Activated naive CD8-positive, alpha-beta T cell treated with anti-CD3 and anti-CD28 coated beads for 36 hours (primary cell): ENCODE data around the gene LIN7B. TPM values are rescaled to one million over a fixed set of nuclear protein-coding genes. Genes with fewer than 3 reads are reported as not detected.

Experiments
- DNase-seq: peaks from one replicate; pipeline ENCODE4 v3.0.0; 2021
- H3K27ac Mint-ChIP-seq: one replicate; pipeline ENCODE4 v1.8.0; 2022; ENCODE audit warnings: mild to moderate bottlenecking, moderate library complexity, mixed read lengths
- H3K27me3 Mint-ChIP-seq: one replicate; pipeline ENCODE4 v1.8.0; 2022; ENCODE audit warnings: mild to moderate bottlenecking, mixed read lengths
- H3K36me3 Mint-ChIP-seq: one replicate; pipeline ENCODE4 v1.8.0; 2021; ENCODE audit warnings: mild to moderate bottlenecking, mixed read lengths
- H3K4me1 Mint-ChIP-seq: one replicate; pipeline ENCODE4 v1.8.0; 2021; ENCODE audit warnings: mixed read lengths
- H3K4me3 Mint-ChIP-seq: one replicate; pipeline ENCODE4 v1.8.0; 2022; ENCODE audit warnings: mild to moderate bottlenecking, moderate library complexity, mixed read lengths
- H3K9me3 Mint-ChIP-seq: one replicate; pipeline ENCODE4 v1.8.0; 2022; ENCODE audit warnings: mixed read lengths
- total RNA-seq, 2 experiments: library from RNA; stranded (reverse); gene quantifications; one replicate each; pipeline ENCODE4 v1.2.3, GENCODE V29; 2021

The LIN7B gene
- total RNA-seq, 2 experiments from 2014 or later = 2.2 to 2.5 TPM

- no peak overlapping the region for H3K4me3 Mint-ChIP-seq
- no peak for DNase-seq
- H3K9me3 Mint-ChIP-seq = no peaks in the 10 kb centered on the region
- H3K27me3 Mint-ChIP-seq = no peaks in the 10 kb centered on the region
- peaks cover 26% of the 10 kb centered on the region for H3K36me3 Mint-ChIP-seq
- H3K4me1 Mint-ChIP-seq = peaks cover 2% of the 10 kb centered on the region
- peak overlapping the region; percentile 50 for H3K27ac Mint-ChIP-seq
These were observed 6.3 kb upstream of the LIN7B start for GRCh38 chr19:49107625-49108459.

- no peaks in the 10 kb centered on the region for H3K27me3 Mint-ChIP-seq
- H3K4me1 Mint-ChIP-seq = peaks cover 10% of the 10 kb centered on the region
- H3K9me3 Mint-ChIP-seq = no peaks in the 10 kb centered on the region
- H3K27ac Mint-ChIP-seq = no peak overlapping the region
- H3K36me3 Mint-ChIP-seq = peaks cover 26% of the 10 kb centered on the region
- H3K4me3 Mint-ChIP-seq = no peak overlapping the region
- DNase-seq = no peak
These were observed 5.1 kb upstream of the LIN7B start for GRCh38 chr19:49109051-49109450.

GRCh38 chr19:49109569-49110233, 4.5 kb upstream of the LIN7B start:
- Mint-ChIP-seq H3K36me3 (peaks cover 26% of the 10 kb centered on the region), H3K27me3 (no peaks in the 10 kb centered on the region), H3K27ac (no peak overlapping the region), H3K9me3 (no peaks in the 10 kb centered on the region), H3K4me3 (no peak overlapping the region), H3K4me1 (peaks cover 9% of the 10 kb centered on the region)
- DNase-seq = no peak

GRCh38 chr19:49110567-49110966, 3.6 kb upstream of the LIN7B start:
- Mint-ChIP-seq H3K9me3 (no peaks in the 10 kb centered on the region), H3K36me3 (peaks cover 19% of the 10 kb centered on the region), H3K4me3 (no peak overlapping the region), H3K4me1 (peaks cover 10% of the 10 kb centered on the region), H3K27ac (no peak overlapping the region), H3K27me3 (no peaks in the 10 kb centered on the region)
- no peak for DNase-seq

- DNase-seq = no peak
- H3K4me3 Mint-ChIP-seq = no peak overlapping the region
- H3K36me3 Mint-ChIP-seq = peaks cover 19% of the 10 kb centered on the region
- no peaks in the 10 kb centered on the region for H3K9me3 Mint-ChIP-seq
- H3K27ac Mint-ChIP-seq = no peak overlapping the region
- H3K4me1 Mint-ChIP-seq = peaks cover 10% of the 10 kb centered on the region
- H3K27me3 Mint-ChIP-seq = no peaks in the 10 kb centered on the region
These were observed 2.8 kb upstream of the LIN7B start for GRCh38 chr19:49111218-49111998.

- H3K36me3 Mint-ChIP-seq = peaks cover 4% of the 10 kb centered on the region
- peak; percentile 60 for DNase-seq
- no peaks in the 10 kb centered on the region for H3K9me3 Mint-ChIP-seq
- peaks cover 2% of the 10 kb centered on the region for H3K27me3 Mint-ChIP-seq
- H3K4me1 Mint-ChIP-seq = peaks cover 22% of the 10 kb centered on the region
- H3K4me3 Mint-ChIP-seq = peak overlapping the region; percentile 76
- H3K27ac Mint-ChIP-seq = no peak overlapping the region
These were observed 627 bp downstream of the LIN7B start for GRCh38 chr19:49114630-49115363.

GRCh38 chr19:49116544-49116943, 2.4 kb downstream of the LIN7B start:
- H3K9me3 Mint-ChIP-seq = no peaks in the 10 kb centered on the region
- H3K4me1 Mint-ChIP-seq = peaks cover 30% of the 10 kb centered on the region
- peak overlapping the region; percentile 15 for H3K4me3 Mint-ChIP-seq
- peaks cover 12% of the 10 kb centered on the region for H3K27me3 Mint-ChIP-seq
- DNase-seq = no peak
- no peak overlapping the region for H3K27ac Mint-ChIP-seq
- H3K36me3 Mint-ChIP-seq = peaks cover 4% of the 10 kb centered on the region

GRCh38 chr19:49117677-49118564, 3.8 kb downstream of the LIN7B start:
- H3K36me3 Mint-ChIP-seq = peaks cover 4% of the 10 kb centered on the region
- DNase-seq = no peak
- H3K27me3 Mint-ChIP-seq = peaks cover 12% of the 10 kb centered on the region
- H3K9me3 Mint-ChIP-seq = no peaks in the 10 kb centered on the region
- peak overlapping the region; percentile 92 for H3K27ac Mint-ChIP-seq
- peak overlapping the region; percentile 91 for H3K4me3 Mint-ChIP-seq
- H3K4me1 Mint-ChIP-seq = peaks cover 30% of the 10 kb centered on the region

GRCh38 chr19:49118565-49119410, 4.6 kb downstream of the LIN7B start, which contains the start of gene C19orf73:
Gene C19orf73 (minus strand): TSS chr19:49119143. CDS start chr19:49119022, 121 bp downstream.
- Mint-ChIP-seq H3K4me1 (peaks cover 24% of the 10 kb centered on the region), H3K27ac (peak within 1 kb of the TSS; percentile 92), H3K9me3 (no peaks in the 10 kb centered on the region), H3K36me3 (peaks cover 4% of the 10 kb centered on the region), H3K4me3 (peak within 1 kb of the TSS; percentile 91), H3K27me3 (peaks cover 16% of the 10 kb centered on the region)
- peak; percentile 98 for DNase-seq

- peaks cover 4% of the 10 kb centered on the region for H3K36me3 Mint-ChIP-seq
- H3K4me3 Mint-ChIP-seq = peak within 1 kb of the TSS; percentile 91
- H3K9me3 Mint-ChIP-seq = no peaks in the 10 kb centered on the region
- H3K4me1 Mint-ChIP-seq = peaks cover 21% of the 10 kb centered on the region
- DNase-seq = no peak
- H3K27me3 Mint-ChIP-seq = peaks cover 16% of the 10 kb centered on the region
- H3K27ac Mint-ChIP-seq = peak within 1 kb of the TSS; percentile 92
These were observed 5.5 kb downstream of the LIN7B start, which contains the start of gene PPFIA3 for GRCh38 chr19:49119411-49120324. Gene PPFIA3 (plus strand): TSS chr19:49119544. CDS start chr19:49127874, 8,330 bp downstream.

- peaks cover 19% of the 10 kb centered on the region for H3K4me1 Mint-ChIP-seq
These were observed 6.1 kb downstream of the LIN7B start for GRCh38 chr19:49120325-49120683.

GRCh38 chr19:49120868-49121267, 6.7 kb downstream of the LIN7B start:
- Mint-ChIP-seq H3K27me3 (peaks cover 16% of the 10 kb centered on the region), H3K4me1 (peaks cover 19% of the 10 kb centered on the region), H3K9me3 (no peaks in the 10 kb centered on the region), H3K4me3 (peak overlapping the region; percentile 46), H3K36me3 (peaks cover 4% of the 10 kb centered on the region), H3K27ac (no peak overlapping the region)
- no peak for DNase-seq

More at GRCh38 chr19:49120325-49120683, 6.1 kb downstream of the LIN7B start:
- H3K9me3 Mint-ChIP-seq = no peaks in the 10 kb centered on the region
- no peak overlapping the region for H3K27ac Mint-ChIP-seq
- peaks cover 4% of the 10 kb centered on the region for H3K36me3 Mint-ChIP-seq
- peak overlapping the region; percentile 46 for H3K4me3 Mint-ChIP-seq
- peaks cover 16% of the 10 kb centered on the region for H3K27me3 Mint-ChIP-seq
- DNase-seq = no peak
